ENCODE measurements around the gene HOXC4.
"Not testable (repeated sequence)": the region's sequence is repeated elsewhere in the genome, so short reads cannot be mapped to it uniquely, and the experiment has no call there.

HOXC4 gene

DNA sequence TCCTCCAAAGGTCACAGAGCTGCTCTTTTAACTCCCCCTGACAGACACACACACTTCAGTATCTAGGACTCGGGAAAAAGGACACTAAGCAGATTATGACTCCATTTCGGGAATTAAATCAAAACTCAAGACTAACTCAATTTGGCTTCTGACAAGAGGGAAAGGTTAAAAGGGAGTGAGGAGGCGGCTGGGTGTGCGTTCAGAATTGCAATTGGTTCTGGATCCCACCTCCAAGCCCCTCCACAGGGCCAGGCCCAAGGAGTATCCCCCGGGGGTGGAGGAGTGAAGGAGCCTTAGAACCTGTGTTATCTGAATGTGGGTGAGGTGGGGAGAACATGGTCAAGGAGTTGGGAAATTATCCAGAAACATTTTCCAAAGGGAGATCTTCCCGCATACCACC lies 35.8 kb downstream of the HOXC4 start:
- DNase-seq (ENCODE audit: low read depth, low spot score): not testable (repeated sequence)

DNA sequence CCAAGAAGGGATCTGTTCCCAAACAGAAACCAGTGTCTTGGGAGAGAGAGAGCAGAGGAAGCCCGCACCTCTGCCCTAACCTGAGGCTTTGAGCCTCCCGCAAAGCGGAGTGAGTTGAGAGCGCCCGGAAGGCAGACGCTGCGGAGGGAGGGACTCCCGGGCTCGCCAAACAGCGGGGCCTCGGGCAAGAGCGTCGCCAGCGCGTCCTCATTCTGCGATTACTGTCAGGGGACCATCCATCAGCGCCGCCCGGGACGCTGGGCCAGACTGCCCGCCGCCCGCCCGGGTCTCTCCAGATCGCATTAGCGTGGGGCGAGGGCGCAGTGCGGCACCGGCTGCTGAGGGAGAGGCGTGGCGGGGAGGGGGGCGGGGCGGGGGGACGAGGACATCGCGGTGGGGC lies 36.7 kb downstream of the HOXC4 start:
- DNase-seq (ENCODE audit: low read depth, low spot score): peak; percentile 77

- not testable (repeated sequence) for DNase-seq (ENCODE audit: low read depth, low spot score)
These were observed 39.3 kb downstream of the HOXC4 start for GRCh38 chr12:54092943-54093342.

DNA sequence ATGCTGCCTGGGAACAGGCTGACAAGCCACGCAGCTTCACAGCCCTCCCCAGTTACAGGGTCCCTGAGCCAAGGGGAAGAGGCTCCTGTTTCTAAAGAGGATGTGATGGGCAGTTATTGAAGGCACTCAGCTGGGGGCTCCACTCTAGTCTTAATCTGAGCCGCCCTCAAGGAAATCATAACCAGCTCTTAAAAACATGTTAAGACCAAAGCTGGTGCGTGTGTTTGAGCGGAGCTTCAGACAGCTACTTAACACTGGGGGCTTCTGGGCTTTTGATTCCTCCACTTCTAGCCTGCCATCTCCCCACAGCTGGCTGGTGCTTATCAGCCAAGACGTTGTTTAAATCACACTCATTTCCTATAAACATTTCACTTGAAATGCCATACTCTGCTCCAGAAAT lies 42.3 kb downstream of the HOXC4 start:
- DNase-seq (ENCODE audit: low read depth, low spot score): not testable (repeated sequence)

GRCh38 chr12:54098644-54099043 lies 45.0 kb downstream of the HOXC4 start:
- DNase-seq (ENCODE audit: low read depth, low spot score): not testable (repeated sequence)

- DNase-seq (ENCODE audit: low read depth, low spot score): not testable (repeated sequence)
These were observed 47.0 kb downstream of the HOXC4 start for GRCh38 chr12:54100588-54100987.

- not testable (repeated sequence) for DNase-seq (ENCODE audit: low read depth, low spot score)
These were observed 48.6 kb downstream of the HOXC4 start for GRCh38 chr12:54102223-54102622.

- DNase-seq (ENCODE audit: low read depth, low spot score): not testable (repeated sequence)
These were observed 50.2 kb downstream of the HOXC4 start for GRCh38 chr12:54103827-54104226.
